ENCODE results near the gene TMPRSS9. TPM values are rescaled to one million over a fixed set of nuclear protein-coding genes. Genes with fewer than 3 reads are reported as not detected.

The TMPRSS9 gene
- total and polyA plus RNA-seq, 8 donors = 0.09 to 0.84 (median 0.58) TPM

DNA sequence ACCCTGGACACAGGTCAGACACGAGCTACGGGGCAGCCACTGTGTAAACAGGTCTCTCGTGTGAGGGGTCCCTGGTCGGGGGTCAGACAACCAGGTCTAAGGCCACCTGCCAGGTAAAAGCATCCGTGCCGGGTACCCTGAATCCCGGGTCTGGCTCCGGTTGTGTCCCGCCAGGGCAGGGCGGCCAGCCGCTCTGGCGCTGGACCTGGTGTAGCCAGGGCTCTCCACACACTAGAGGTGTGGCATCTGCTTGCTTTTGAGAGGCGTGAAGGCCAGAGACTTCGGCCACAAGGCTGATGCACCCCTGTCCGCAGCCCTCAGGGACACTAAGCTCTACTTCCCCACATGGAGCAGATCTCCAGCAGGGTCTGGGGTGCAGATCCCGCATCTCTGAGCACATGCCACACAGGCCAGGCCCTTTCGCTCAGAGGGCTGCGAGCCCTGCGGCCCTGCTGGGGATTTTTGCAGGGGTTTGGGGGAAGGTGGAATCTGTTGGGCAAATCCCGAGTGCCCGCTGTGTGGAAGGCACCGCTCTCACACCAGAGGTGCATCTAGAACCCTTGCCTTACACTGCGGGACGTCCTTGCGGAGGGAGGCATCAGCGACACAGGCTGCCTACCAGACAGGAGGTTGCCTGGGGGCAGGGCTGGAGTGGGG is 81.2 kb downstream of the TMPRSS9 start:
- FAIRE-seq (no peak), DNase-seq (no peak), ATAC-seq (no peak)
- WGBS, 2 donors = 96 to 98% methylated on average over 26 of the region's 26 CpGs
- Histone ChIP-seq H3K4me1 (no peaks in the 10 kb centered on the region), H3K4me3 (no peak overlapping the region), H3K36me3 (no peaks in the 10 kb centered on the region), H3K27ac (no peak overlapping the region), H3K27me3 (no peaks in the 10 kb centered on the region), H3K9me3 (no peaks in the 10 kb centered on the region)
- intact Hi-C loops (cut with DNase I) = no loop called here
- TF ChIP-seq, protein P1, sequence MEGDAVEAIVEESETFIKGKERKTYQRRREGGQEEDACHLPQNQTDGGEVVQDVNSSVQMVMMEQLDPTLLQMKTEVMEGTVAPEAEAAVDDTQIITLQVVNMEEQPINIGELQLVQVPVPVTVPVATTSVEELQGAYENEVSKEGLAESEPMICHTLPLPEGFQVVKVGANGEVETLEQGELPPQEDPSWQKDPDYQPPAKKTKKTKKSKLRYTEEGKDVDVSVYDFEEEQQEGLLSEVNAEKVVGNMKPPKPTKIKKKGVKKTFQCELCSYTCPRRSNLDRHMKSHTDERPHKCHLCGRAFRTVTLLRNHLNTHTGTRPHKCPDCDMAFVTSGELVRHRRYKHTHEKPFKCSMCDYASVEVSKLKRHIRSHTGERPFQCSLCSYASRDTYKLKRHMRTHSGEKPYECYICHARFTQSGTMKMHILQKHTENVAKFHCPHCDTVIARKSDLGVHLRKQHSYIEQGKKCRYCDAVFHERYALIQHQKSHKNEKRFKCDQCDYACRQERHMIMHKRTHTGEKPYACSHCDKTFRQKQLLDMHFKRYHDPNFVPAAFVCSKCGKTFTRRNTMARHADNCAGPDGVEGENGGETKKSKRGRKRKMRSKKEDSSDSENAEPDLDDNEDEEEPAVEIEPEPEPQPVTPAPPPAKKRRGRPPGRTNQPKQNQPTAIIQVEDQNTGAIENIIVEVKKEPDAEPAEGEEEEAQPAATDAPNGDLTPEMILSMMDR (IDR thresholded peaks at IDR 0.05) = no peak

DNA sequence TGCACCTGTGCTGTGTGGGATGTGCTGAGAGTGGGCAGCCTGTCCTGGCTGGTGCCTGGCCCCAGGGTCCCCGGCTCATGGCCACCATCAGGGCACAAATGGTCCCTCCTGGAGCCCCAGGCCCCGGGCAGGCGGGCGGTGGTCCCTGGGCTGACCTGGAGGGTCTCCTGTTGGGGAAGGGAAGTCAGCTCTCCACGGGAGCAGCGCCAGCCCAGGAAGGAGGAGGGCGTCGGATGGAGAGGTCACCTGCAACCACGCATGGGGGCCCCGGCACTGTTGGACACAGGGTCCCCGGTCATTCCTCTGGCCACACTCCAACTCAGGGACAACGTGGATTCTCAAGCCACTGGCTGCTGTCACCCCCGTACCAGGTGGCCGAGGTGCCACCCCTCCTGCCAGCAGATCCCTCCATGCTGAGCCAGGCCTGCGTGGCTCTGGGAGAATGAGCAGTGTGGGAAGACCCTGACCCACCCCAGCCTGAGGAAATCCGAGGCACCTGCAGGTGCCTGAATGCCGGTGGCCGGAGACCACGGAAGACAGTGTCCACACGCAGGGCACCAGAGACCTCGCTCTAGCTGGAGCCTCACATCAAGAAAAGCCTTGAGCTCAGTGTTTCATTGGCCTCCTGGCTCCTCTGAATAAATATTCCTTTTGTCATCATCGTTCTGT is 83.2 kb downstream of the TMPRSS9 start:
- FAIRE-seq (no peak), DNase-seq (no peak), ATAC-seq (no peak)
- TF ChIP-seq, protein P1 (IDR thresholded peaks at IDR 0.05) = no peak
- Histone ChIP-seq H3K27me3 (no peaks in the 10 kb centered on the region), H3K4me1 (no peaks in the 10 kb centered on the region), H3K9me3 (no peaks in the 10 kb centered on the region), H3K36me3 (no peaks in the 10 kb centered on the region), H3K4me3 (no peak overlapping the region), H3K27ac (no peak overlapping the region)
- 93 to 96% methylated on average over 18 to 22 of the region's 22 CpGs for WGBS, 2 donors
- intact Hi-C loops (cut with DNase I) = no loop called here

DNA sequence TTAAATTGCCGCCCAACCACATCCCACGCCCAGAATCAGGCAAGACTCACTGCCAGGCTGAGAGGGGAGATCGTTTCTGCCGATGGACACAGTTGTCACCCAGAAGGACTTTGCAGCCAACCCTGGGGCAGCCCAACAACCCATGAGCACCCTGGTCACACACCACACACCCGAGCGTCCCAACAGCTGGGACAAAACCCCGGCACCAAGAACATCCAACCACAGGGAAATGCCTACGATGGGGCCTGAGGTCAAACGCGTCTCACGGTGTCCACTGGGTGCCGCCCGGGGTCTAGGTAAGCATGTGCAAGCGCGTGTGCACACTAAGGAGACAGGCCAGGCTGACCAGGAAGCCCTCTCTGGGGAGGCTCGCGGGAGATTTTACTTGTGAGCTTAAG is 83.7 kb downstream of the TMPRSS9 start:
- TF ChIP-seq, protein P1 (IDR thresholded peaks at IDR 0.05) = no peak
- no peaks in the 10 kb centered on the region for H3K4me1 ChIP-seq
- FAIRE-seq (no peak), DNase-seq (no peak), ATAC-seq (no peak)
- 91 to 92% methylated on average over 17 of the region's 17 CpGs for WGBS, 2 donors
- H3K36me3 ChIP-seq = no peaks in the 10 kb centered on the region
- no peak overlapping the region for H3K4me3 ChIP-seq
- no peak overlapping the region for H3K27ac ChIP-seq
- no peaks in the 10 kb centered on the region for H3K9me3 ChIP-seq
- intact Hi-C loops (cut with DNase I) = no loop called here
- no peaks in the 10 kb centered on the region for H3K27me3 ChIP-seq

DNA sequence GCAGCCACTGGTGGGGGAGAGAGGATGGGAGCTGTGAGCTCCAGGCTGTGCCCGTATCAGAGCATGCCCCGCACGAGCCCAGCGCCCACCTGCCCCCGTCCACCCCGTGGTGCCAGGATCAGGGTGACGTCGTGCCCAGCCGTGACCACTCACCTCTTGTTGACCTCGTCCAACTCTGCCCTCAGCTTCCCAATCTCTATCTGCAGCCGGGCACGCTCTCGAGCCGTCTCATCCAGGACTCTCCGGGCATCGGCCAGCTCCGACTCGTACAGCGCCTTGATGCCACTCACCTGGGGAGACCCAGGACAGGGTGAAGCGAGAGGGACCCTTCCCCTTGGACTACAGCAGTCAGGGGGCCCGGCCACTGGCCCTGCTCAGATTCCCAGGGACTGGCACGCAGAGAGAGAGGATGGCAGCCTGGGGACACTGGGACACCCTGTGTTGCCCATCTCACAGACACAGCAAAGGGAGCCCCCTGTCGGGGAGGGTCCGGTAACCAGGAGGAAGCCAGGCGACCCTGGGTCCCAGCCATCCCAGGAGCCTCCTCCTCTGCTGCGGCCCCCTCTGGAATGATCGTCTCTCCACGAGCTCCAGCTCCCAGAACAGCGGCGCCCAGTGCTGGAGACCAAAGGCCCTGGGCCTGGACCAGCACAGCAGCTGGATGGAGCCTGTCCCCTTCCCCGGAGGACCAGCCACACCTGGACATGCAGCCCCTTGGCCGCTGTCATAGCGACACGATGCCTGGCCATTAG is 84.4 kb downstream of the TMPRSS9 start:
- TF ChIP-seq, protein P1 (IDR thresholded peaks at IDR 0.05) = no peak
- no peak overlapping the region for H3K27ac ChIP-seq
- intact Hi-C loops (cut with DNase I) = no loop called here
- no peak for ATAC-seq
- H3K4me1 ChIP-seq = no peaks in the 10 kb centered on the region
- no peaks in the 10 kb centered on the region for H3K36me3 ChIP-seq
- H3K9me3 ChIP-seq = no peaks in the 10 kb centered on the region
- no peak for DNase-seq
- FAIRE-seq = no peak
- 93 to 95% methylated on average over 34 of the region's 34 CpGs for WGBS, 2 donors
- no peak overlapping the region for H3K4me3 ChIP-seq
- no peaks in the 10 kb centered on the region for H3K27me3 ChIP-seq

All from pancreas (tissue), 10 donors.